Measurements from ENCODE around the gene PKIG.

- TF ChIP-seq EZH2 (IDR thresholded peaks at IDR 0.05; ENCODE audit: borderline replicate concordance, insufficient read depth, low read length, poor library complexity, severe bottlenecking): no peak
- no peak for TF ChIP-seq POLR2AphosphoS5 (IDR thresholded peaks at IDR 0.05)
- TF ChIP-seq CTCF (IDR thresholded peaks at IDR 0.05; ENCODE audit: poor library complexity, severe bottlenecking): no peak
- no peak for TF ChIP-seq EP300 (conservative IDR thresholded peaks at IDR 0.05; ENCODE audit: poor library complexity, severe bottlenecking)
Observed at GRCh38 chr20:44600301-44600700, 17.9 kb downstream of the PKIG start.

Measured in neural cell (in vitro differentiated cells).